ENCODE results near the gene ZNF709.
"Not testable (repeated sequence)": the region's sequence is repeated elsewhere in the genome, so short reads cannot be mapped to it uniquely, and the experiment has no call there.

Gene ZNF709

GRCh38 chr19:12485052-12485416, 418 bp upstream of the ZNF709 start:
- Histone ChIP-seq H3K27me3 (no peaks in the 10 kb centered on the region), H3K4me3 (ENCODE audit: low read depth, low read length) (peak overlapping the region; percentile 93), H3K4me1 (0 out of 2 replicates have a peak, but pooled peaks cover 3% of the 10 kb centered on the region), H3K36me3 (no peaks in the 10 kb centered on the region), H3K9me3 (no peaks in the 10 kb centered on the region; the same call in 1 of the 2 replicates)
- DNase-seq: no peak
- no peak for TF ChIP-seq CTCF (IDR thresholded peaks at IDR 0.05; ENCODE audit: low read depth, low read length)

GRCh38 chr19:12484011-12484370, 625 bp downstream of the ZNF709 start:
- H3K4me1 ChIP-seq: 0 out of 2 replicates have a peak, but pooled peaks cover 3% of the 10 kb centered on the region
- no peak for TF ChIP-seq CTCF (IDR thresholded peaks at IDR 0.05; ENCODE audit: low read depth, low read length)
- H3K27me3 ChIP-seq: no peaks in the 10 kb centered on the region
- H3K36me3 ChIP-seq: no peaks in the 10 kb centered on the region
- no peak for DNase-seq
- no peaks in the 10 kb centered on the region; the same call in 1 of the 2 replicates for H3K9me3 ChIP-seq
- peak overlapping the region; percentile 93 for H3K4me3 ChIP-seq (ENCODE audit: low read depth, low read length)

GRCh38 chr19:12482509-12482886, 2.1 kb downstream of the ZNF709 start:
- TF ChIP-seq CTCF (IDR thresholded peaks at IDR 0.05; ENCODE audit: low read depth, low read length): no peak
- DNase-seq: no peak
- Histone ChIP-seq H3K36me3 (no peaks in the 10 kb centered on the region), H3K4me1 (0 out of 2 replicates have a peak, but pooled peaks cover 3% of the 10 kb centered on the region), H3K9me3 (no peaks in the 10 kb centered on the region; the same call in 1 of the 2 replicates), H3K4me3 (ENCODE audit: low read depth, low read length) (no peak overlapping the region), H3K27me3 (no peaks in the 10 kb centered on the region)

- DNase-seq: no peak
- H3K4me3 ChIP-seq (ENCODE audit: low read depth, low read length): no peak overlapping the region
- H3K9me3 ChIP-seq: no peaks in the 10 kb centered on the region; the same call in 1 of the 2 replicates
- 0 out of 2 replicates have a peak, but pooled peaks cover 3% of the 10 kb centered on the region for H3K4me1 ChIP-seq
- no peaks in the 10 kb centered on the region for H3K36me3 ChIP-seq
- H3K27me3 ChIP-seq: no peaks in the 10 kb centered on the region
- TF ChIP-seq CTCF (IDR thresholded peaks at IDR 0.05; ENCODE audit: low read depth, low read length): no peak
Measured at GRCh38 chr19:12481781-12482508, 2.7 kb downstream of the ZNF709 start.

GRCh38 chr19:12478234-12478941, 6.2 kb downstream of the ZNF709 start:
- DNase-seq: no peak
- no peaks in the 10 kb centered on the region for H3K27me3 ChIP-seq
- no peaks in the 10 kb centered on the region for H3K9me3 ChIP-seq
- no peak for TF ChIP-seq CTCF (IDR thresholded peaks at IDR 0.05; ENCODE audit: low read depth, low read length)
- H3K4me3 ChIP-seq (ENCODE audit: low read depth, low read length): no peak overlapping the region
- no peaks in the 10 kb centered on the region for H3K4me1 ChIP-seq
- no peaks in the 10 kb centered on the region for H3K36me3 ChIP-seq

- H3K4me1 ChIP-seq; H3K4me3 ChIP-seq (ENCODE audit: low read depth, low read length); H3K27me3 ChIP-seq; H3K36me3 ChIP-seq; DNase-seq; H3K9me3 ChIP-seq: not testable (repeated sequence)
Measured at GRCh38 chr19:12467651-12468050, 17.0 kb downstream of the ZNF709 start.
